NCI-H345 treated with DMSO at 0.1 percent for 48 hours (cell line): ENCODE results near the gene LSAMP.

ENCODE experiments used
- DNase-seq: peaks from one replicate; lab custom pipeline; 2025; ENCODE audit not compliant: unreplicated experiment; lab: John Stamatoyannopoulos, UW

Gene LSAMP

GRCh38 chr3:116032176-116032575 is 413.1 kb downstream of the LSAMP start:
- no peak for DNase-seq

GRCh38 chr3:116030131-116030850 is 415.0 kb downstream of the LSAMP start:
- DNase-seq = no peak

DNA sequence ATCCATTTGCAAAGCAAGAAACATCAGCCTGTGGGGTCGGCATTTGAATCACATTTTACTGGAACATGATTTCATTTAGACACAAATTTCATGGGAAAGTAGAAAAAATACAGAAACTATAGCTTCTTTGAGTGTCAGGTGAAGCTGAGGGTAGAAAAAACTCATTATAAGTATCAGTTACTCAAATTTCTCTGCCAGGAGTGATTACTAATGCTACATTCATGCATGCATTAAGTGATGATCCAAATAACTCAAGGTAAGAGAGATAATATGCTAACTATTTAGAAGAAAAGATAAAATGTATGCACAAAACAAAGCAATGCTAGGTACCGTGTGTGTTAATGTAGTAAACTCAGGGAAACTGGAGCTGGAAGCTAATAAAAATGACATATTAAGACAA is 416.0 kb downstream of the LSAMP start:
- DNase-seq = no peak

- DNase-seq = no peak
Observed at GRCh38 chr3:116028157-116028556, 417.1 kb downstream of the LSAMP start.

DNA sequence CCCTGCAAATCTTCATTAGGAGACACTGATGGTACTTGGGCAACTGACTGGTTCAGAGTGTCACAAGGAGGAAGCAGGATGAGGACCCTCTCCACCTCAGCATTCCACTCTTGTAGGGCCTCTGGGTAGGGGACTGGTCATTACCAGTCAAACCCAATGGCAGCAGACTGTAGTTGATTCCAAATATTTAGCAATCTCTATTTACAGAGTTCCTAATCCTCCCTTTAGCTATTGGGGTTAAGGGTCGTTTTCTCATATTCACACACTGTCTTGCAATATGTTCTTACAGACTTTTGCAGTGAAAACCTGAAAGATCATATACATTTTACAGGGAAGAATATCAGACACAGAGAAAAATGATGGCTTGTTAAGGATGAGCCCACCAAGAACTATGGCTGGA is 424.3 kb downstream of the LSAMP start:
- no peak for DNase-seq

- no peak for DNase-seq
Observed at GRCh38 chr3:116020495-116020894, 424.8 kb downstream of the LSAMP start.

GRCh38 chr3:116019254-116019763 is 426.0 kb downstream of the LSAMP start:
- no peak for DNase-seq

DNA sequence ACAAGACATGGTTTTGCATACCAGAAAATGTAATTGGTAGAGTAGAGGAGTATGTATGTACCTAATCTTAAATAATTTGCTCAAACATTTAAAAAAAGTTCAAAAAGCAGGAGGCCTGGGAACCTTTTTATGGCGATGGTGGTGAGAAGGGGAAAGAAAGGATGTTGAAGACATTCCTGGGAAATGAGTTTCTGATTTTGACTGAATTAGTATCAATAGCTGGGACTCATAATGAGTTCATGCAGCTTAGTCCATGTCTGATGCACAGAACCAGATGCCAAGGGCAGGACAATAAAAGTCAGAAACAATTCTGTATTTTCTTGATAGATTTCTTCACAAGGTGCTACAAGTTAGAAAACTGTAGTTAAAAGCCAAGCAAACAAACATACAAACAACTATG is 426.6 kb downstream of the LSAMP start:
- no peak for DNase-seq

GRCh38 chr3:116015931-116016330 is 429.4 kb downstream of the LSAMP start:
- DNase-seq = no peak

DNA sequence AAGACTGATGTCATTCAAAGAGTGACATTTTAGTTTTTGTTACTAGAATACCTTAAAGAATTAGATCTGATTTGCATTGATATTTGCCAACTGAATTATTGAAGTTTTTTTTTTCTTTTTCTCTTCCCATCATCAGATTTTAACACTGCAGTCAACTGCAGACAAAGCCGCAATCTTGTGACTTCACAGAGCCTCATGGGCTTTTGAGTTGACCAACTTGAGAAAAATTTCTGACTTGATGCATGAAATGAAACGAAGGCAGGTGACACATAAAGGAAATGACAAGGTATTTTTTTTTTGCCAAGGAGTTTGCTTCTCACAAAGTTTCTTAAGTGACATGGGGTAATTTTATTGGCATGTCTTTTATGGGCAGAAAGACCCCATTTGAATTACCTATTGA is 438.3 kb downstream of the LSAMP start:
- no peak for DNase-seq

DNA sequence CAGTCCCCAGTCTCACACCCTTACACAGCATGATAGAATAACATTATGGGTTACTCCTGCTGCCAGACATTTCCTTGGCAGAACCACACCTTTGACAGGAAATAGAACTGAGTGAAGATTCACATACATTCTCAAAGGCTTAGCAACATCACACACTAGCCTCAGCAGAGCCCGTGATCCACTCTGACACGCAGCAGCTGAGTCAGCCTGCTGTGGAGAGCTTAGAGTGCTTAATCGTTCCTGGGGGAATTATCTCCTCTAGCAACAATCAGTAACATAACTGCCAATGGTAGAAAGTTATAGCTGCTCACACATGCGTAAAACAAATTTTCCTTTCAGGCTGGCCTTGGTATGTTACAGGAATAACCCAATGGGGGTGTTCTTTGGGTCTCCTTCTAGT is 439.9 kb downstream of the LSAMP start:
- no peak for DNase-seq

DNA sequence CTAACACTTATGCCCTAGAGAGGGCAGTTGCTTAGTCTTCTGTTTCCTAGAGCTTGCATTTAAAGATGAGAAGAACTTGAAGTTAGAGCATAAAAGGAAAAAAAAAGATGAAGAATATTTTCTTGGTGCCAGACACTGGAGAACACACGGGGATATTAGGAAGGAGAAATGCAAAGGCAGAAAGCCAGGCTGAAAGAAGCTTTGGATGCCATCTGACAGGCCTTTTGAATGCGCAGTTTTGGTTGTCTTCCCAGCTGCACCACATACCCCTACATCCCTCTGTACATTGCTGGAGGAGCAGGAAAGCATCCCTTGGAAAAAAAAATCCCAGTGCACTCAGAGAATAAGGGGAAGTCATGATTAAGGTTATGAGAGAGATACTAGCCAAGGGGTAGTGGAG is 443.1 kb downstream of the LSAMP start:
- no peak for DNase-seq

DNA sequence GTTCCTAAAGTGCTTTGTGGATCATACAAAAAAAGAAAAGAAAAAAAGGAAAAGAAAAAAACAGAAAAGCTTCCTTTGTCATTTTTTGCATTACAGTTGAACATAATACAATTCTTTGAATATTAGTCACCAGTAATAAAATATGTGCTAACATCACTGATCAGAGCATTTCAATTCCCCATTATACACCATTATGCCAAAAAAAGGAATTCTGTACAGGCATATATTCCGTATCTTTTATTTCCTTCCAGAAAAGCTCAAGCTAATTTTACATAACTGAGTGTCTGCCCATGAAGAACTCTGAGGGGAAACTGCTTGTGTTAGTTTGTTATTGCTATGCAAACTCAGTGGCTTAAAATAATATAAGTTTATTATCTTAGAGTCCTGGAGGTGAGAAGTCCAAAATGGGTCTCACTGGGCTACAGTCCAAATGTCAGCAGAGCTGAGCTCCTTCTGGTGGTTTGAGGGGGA is 444.1 kb downstream of the LSAMP start:
- DNase-seq = no peak

- no peak for DNase-seq
Observed at GRCh38 chr3:116000311-116000710, 445.0 kb downstream of the LSAMP start.

GRCh38 chr3:115999613-116000012 is 445.7 kb downstream of the LSAMP start:
- no peak for DNase-seq

DNA sequence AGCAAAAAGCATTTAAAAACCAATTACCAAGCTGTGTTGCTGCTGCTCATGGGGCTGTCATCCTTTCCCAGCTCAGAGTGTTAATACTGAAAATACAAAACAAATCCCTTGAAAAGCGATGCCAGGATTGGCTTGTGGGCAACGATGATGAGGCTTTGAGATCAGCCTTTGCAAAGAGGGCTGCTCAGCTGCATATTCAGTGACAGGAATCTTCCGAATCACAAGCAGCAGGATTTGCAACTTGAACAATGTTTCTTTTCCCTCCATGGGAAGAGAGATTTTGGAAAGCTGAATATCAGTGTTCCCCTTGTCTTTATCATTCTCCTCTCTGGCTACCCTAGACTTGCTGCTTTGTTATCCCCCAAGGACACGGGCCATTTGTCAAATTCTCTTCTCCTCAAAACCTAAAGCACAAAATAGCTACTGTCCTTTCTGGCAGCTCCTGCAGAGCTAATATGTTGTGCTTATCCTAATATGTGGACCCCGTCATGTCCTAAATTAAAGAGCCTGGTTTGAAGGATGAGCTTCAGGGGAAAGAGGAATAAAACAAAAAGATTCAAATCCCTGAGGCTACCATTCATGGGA is 446.2 kb downstream of the LSAMP start:
- DNase-seq = no peak

- DNase-seq = no peak
Observed at GRCh38 chr3:115996420-115997108, 448.7 kb downstream of the LSAMP start.

- DNase-seq = no peak
Observed at GRCh38 chr3:115990669-115991068, 454.6 kb downstream of the LSAMP start.

DNA sequence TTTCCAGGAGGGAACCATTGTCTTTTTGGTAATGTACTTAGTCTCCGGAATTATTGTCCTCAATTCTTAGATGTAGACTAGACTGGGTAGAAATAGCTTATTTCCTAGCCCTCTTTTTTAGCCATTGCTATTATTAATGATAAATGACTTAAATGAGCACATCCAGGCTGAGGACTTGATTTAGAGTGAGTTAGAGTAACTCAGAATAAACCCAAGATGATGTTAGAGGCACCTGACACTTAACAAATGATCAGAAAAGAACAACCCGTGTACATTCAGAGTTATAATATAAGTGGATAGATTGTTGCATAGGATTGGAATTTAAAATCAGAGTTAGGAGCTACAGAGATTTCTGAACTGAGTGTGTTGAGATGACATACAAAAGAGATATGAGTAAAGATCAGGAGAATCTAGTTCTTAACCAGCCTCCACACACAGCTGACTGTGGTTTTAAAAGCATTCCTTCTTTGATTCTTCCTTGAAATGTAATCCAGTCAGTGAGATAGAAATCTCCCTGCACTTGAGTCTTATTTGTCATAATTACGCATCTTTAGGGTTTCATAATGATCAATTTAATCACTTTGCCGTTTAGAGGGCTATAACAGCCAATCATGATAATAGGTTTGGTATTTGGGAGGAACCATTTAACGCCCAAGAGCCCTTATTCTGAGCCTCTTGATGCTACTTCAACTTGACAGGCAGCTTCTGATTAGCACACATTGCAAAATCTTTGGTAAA is 455.4 kb downstream of the LSAMP start:
- DNase-seq = no peak

- no peak for DNase-seq
Observed at GRCh38 chr3:115986555-115987207, 458.6 kb downstream of the LSAMP start.

- DNase-seq = no peak
Observed at GRCh38 chr3:115982629-115983028, 462.7 kb downstream of the LSAMP start.
